Measurements from ENCODE around the gene TCHP. TPM values are rescaled to one million over a fixed set of nuclear protein-coding genes. Genes with fewer than 3 reads are reported as not detected.

Gene TCHP, protein sequence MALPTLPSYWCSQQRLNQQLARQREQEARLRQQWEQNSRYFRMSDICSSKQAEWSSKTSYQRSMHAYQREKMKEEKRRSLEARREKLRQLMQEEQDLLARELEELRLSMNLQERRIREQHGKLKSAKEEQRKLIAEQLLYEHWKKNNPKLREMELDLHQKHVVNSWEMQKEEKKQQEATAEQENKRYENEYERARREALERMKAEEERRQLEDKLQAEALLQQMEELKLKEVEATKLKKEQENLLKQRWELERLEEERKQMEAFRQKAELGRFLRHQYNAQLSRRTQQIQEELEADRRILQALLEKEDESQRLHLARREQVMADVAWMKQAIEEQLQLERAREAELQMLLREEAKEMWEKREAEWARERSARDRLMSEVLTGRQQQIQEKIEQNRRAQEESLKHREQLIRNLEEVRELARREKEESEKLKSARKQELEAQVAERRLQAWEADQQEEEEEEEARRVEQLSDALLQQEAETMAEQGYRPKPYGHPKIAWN
- 7.4 and 9.8 TPM in 2 replicates for total RNA-seq

GRCh38 chr12:109899783-109900751, at the start of gene TCHP:
TCHP (plus strand) TSS chr12:109900274; CDS start chr12:109903027, 2,753 bp downstream.

DNA sequence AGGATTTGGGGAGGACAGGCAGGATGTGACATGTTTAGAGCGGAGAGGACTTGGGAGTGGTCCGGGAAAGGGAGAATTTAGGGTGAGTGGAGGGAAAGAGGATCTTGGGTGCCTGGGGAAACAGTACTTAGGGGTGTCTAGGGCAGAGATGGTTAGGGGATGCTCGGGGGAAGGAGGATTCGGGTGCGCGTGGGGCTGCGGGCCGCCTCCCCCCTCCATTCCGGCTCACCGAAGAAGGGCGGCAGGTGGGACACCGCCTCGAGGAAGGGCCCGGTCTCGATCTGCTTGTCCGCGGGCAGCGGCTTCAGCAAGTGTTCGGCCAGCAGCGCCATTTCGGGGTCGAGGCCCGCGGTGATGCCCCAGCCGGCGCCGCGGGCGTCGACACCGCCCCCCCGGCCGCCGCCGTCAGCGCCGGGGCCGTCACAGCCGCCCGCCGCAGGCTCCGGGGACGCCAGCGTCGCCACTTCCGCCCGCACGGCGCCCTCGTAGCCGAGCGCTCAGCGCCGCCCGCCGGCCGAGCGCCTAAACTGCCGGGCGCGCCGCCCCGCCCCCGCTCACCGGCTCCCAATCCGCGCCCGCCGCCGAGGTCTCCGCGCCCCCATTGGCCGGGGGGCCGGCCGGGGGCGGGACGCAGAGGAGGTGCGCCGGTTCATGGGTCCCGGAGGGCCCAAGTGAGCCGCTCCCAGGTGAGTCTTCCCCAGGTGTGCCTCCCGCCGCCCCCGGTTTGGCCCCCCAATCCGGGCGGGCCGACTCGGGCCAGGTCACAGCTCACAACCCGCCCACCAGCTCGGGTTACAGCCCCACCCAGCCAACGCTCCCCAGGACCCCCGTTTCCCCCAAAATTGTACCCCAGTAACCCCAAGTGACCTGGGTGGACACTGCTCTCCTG, 19.8 kb upstream of the TCHP start, which contains the start of gene GLTP:
TSS of gene GLTP (minus strand) at position 499 of the 889 bp plus-strand sequence. CDS start at position 332, 167 bp downstream.

Other genes with a start within 250 kb of the TCHP start
- gene FAM222A, start 186.4 kb upstream of the TCHP start, total RNA-seq, result under 0.01 and 0.09 TPM in 2 replicates
- gene TRPV4, start 66.9 kb upstream of the TCHP start, total RNA-seq, result 1.1 and 2.4 TPM in 2 replicates
- 33.3 and 38.6 TPM in 2 replicates for gene GLTP, start 19.7 kb upstream of the TCHP start, total RNA-seq
- gene GIT2, start 96.1 kb downstream of the TCHP start, total RNA-seq, result 25.7 and 28.9 TPM in 2 replicates
- gene ANKRD13A, start 99.2 kb downstream of the TCHP start, total RNA-seq, result 36.1 and 57.4 TPM in 2 replicates
- 14.5 and 18.4 TPM in 2 replicates for gene C12orf76, start 148.2 kb downstream of the TCHP start, total RNA-seq
- gene IFT81, start 224.1 kb downstream of the TCHP start, total RNA-seq, result 18.7 and 24.4 TPM in 2 replicates

Data from bronchial smooth muscle cell (primary cell).